A172 (cell line): ENCODE measurements around the gene ESYT3. TPM values are rescaled to one million over a fixed set of nuclear protein-coding genes. Genes with fewer than 3 reads are reported as not detected.
A peak's percentile ranks its signal among the peaks of the same experiment; 100 is the strongest.
"Not testable (repeated sequence)": the region's sequence is repeated elsewhere in the genome, so short reads cannot be mapped to it uniquely, and the experiment has no call there.

Experiments used
- DNase-seq: peaks from one replicate; pipeline ENCODE4 v3.0.0-alpha.2; 2015; ENCODE audit warnings: low spot score
- total RNA-seq: library from RNA; depleted of rRNA; stranded (reverse); fragments of >200 nt; shearing (Covaris generic); gene quantifications from 2 replicates; pipeline ENCODE4 v1.2.3, GENCODE V29; 2014

ESYT3 gene
- total RNA-seq, 1 experiment from 2014 or later, result 0.16 TPM

DNA sequence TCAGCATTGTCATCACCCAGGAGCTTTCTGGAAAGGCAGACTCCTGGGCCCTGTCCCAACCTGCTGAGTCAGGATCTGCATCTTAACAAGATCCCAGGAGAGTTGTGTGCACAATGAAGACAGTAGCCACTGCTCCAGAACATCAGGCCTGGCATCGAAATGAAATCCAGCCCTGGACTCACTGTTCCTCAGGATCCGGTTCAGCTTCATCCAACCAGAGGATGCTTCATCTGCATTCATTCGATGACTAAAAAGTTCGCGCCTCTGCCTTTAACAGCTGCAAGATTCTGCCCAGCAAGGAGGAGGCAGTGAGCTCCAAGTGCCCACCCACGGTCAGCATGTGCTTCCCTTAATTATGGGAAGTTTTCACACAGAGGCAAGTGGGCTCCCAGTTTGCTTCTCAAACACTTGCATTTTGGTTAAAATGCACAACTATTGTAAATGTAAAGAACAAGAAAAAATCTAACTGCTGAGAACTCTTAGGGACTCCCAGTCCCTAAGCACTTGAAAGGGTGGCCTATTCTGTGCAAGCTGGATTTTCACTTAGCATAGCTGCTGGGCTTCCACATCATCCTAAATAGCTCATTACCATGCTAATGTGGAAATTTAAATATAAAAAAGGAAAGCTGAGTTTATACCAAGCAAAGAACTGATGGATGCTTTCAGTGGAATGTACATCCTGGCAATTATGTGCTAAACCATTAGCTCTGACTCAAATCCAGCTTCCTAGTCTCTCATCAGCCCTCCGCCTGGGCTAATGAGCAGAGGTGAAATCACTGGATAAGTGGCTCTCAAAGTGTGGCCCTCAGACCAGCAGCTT, 25.5 kb upstream of the ESYT3 start:
- DNase-seq, result no peak

DNA sequence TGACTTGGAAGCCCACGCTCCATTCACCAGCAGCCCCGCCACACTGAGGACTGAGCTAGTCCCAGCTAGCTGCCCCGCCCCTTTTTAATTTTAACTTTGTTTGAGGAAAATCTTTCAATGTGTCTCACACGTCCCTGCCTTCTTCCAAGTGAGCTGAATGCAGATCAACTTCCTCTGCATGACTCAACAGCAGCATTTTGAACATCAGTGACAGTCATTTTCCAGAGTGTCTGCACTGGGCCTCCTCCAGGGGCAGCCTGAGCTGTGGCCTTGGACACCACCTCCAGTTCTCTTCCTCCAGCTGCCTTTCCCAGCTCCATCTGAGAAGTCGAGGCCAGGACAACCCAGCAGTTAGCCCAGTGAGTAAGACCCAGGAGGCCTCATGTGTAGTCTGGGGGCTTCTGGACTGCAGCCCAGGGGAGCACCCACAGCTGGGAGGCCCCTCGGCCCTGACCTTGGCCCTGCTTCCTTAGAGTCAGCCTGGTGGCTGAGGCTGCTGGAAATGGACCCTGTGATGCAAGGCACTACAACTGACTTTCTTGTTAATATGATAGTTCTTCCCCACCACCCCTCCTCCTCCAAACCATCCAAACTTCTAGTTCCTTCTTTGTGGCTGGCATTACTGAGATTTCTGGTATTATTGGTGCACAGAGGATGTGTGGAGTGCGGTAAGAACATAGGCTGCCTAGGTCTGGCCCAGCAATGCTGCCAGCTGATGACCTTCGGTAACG, 21.4 kb upstream of the ESYT3 start:
- peak; percentile 42 for DNase-seq

- not testable (repeated sequence) for DNase-seq
Measured at GRCh38 chr3:138416236-138416635, 18.2 kb upstream of the ESYT3 start.

DNA sequence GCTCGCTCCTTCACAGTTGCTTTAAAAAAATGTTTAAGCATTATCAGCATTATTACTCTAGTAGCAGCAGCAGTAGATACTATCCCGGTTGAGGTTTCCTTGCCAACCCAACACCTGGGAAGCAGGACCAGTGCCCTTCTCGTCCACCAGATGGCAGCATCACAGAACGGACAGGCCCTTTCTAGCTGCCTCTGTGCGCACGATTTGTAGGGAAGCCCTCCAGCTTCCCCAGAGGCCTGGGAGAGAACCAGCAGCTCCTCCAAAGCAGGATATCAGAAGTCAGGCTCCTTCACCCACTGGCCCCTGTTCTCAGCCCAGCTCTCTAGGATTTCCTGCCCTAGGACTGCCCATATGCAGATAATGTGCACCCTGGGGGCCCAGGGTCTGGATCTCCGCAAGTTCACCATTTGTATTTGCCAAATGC, 16.8 kb upstream of the ESYT3 start:
- peak; percentile 82 for DNase-seq

- no peak for DNase-seq
Measured at GRCh38 chr3:138418601-138419206, 15.7 kb upstream of the ESYT3 start.

- DNase-seq, result no peak
Measured at GRCh38 chr3:138423316-138423715, 11.1 kb upstream of the ESYT3 start.

- no peak for DNase-seq
Measured at GRCh38 chr3:138424323-138424722, 10.1 kb upstream of the ESYT3 start.

- no peak for DNase-seq
Measured at GRCh38 chr3:138426211-138426610, 8.2 kb upstream of the ESYT3 start.

DNA sequence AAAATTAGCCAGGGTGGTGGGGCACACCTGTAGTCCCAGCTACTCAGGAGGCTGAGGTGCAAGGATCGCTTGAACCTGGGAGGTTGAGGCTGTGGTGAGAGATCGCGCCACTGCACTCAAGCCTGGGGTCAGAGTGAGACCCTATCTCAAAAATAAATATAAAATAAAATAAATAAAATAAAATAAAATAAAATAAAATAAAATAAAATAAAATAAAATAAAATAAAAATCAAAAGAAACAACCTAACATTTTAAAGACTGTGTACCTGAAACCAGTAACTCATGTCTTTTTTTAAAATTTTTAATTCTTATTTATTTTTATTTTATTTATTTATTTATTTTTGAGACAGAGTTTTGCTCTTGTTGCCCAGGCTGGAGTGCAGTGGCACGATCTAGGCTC, 7.7 kb upstream of the ESYT3 start:
- DNase-seq, result not testable (repeated sequence)

- DNase-seq, result no peak
Measured at GRCh38 chr3:138429665-138430064, 4.8 kb upstream of the ESYT3 start.

DNA sequence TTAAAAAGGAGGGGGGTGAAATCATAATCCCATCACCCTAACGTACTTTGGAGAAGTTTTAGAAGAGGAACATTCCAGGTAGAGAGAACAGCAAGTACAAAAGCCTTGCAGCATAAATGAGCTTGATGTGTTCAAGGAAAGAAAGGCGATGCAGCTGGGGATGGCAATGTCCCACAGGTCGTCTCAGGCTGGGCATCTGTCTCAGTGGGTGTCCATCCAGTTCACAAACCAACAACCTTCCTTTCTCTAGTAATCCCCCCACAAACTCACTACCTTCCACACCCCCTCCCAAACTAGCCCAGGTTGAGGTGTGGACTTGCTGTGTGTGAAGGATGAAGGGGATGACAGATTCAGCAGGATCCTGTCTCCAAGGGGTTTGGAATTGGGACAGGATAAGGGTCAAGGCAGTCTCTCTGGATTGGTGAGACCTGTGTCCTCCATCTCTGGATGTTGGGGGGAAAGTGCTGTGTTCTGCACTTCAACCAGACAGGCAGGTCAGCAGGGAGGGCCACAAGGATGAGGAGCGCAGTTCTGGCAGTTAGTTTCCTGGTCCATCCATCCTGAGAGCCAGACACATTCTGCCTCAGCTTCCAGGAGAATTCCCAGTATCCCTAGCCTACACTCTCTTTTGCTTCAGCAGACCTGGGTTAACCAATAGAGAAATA, 1.7 kb upstream of the ESYT3 start:
- DNase-seq, result no peak

DNA sequence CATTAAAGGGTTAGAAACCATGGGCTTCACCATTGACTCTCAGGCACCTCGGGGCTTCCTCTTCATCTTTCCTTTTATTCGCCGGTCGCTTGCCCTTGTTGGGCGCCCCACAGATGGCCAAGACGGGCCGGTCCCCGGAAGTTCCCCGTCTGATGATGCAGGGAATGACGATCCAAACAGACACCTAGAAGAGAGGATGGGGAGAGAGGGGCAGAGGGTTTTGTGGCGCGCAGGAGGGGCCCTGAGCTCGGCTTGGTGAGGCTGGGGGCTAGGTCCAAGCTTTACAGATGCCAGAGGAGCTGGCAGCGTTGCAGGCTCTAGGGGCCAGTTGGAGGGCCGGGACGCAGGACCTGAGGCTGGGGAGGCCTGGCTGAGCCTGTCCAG, 532 bp upstream of the ESYT3 start:
- no peak for DNase-seq

DNA sequence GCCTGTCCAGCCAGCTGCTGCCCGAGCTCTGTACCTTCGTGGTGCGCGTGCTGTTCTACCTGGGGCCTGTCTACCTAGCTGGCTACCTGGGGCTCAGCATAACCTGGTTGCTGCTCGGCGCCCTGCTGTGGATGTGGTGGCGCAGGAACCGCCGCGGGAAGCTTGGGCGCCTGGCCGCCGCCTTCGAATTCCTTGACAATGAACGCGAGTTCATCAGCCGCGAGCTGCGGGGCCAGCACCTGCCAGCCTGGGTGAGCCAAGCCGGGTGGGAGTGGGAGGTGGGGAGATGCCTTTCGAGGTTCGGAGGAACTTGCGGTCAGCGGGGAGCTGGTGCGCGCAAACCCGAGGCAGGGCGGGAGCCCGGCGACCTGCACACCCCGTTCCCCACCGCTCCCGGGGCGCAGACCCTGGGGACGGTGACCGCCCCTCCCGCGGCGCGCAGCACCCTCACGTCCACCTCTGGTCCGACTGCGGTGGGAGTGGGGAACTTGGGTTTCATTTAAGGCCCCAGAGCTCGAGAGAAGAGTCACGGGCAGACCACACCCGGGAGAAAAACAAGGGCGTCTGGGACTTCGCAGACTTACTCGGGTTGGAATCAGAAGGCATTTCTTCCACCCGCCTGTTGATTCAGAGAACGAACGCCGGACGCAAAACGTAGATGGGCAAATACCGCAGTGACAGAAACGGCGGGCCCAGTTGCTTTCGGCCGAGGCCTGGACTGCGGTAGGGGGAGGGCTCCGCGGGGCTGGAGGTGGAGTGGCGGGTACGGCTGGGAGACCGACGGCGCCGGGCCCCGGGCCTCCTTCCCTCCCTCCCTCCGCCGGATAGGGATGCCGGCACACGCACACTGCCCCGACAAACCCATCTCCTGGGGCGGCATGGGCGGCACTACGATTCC, 708 bp downstream of the ESYT3 start:
- no peak for DNase-seq

- no peak for DNase-seq
Measured at GRCh38 chr3:138435840-138436239, 1.4 kb downstream of the ESYT3 start.

GRCh38 chr3:138437281-138437680, 2.9 kb downstream of the ESYT3 start:
- DNase-seq, result no peak

GRCh38 chr3:138438896-138439295, 4.5 kb downstream of the ESYT3 start:
- DNase-seq, result no peak

- no peak for DNase-seq
Measured at GRCh38 chr3:138439646-138440045, 5.2 kb downstream of the ESYT3 start.

DNA sequence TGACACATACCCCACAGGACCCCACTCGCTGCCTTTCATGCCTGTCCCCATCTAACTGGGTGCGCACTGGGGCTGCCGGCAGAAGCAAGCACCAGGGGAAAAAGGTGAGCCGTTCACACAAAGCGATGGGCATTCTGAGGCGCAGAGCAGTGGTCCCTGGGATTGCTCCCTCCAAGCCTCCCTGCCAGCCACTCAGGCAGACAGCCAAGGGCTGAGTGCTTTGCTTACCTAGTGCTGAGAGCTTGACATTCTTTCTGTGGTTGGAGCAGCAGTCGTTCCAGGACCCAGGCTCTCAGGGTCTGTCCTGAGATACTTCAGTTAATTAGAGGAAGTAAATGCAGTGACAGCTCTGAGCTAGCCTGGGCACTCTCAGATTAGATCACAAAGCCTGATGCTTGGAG, 5.7 kb downstream of the ESYT3 start:
- DNase-seq, result peak; percentile 28

- DNase-seq, result no peak
Measured at GRCh38 chr3:138440596-138440995, 6.2 kb downstream of the ESYT3 start.

DNA sequence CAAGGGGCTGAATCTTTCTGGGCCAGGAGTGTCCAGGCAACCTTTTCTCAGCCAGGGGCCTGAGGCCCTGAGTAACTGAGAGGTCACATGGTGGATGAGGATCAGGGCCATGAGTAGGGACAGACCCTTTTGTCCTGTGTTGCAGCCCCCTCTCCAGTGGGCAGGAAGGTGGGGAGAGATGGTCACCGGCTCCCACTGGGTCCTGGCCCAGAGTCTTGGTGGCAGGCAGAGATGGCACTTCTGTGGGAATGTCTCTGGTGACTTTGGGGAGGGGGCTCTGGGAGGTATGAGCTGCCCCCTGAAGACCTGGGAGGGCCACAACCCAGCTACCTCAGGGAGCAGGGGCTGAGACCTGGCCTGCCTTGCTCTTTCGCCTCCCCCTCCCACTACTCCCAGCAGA, 6.8 kb downstream of the ESYT3 start:
- no peak for DNase-seq

- peak; percentile 51 for DNase-seq
Measured at GRCh38 chr3:138441742-138442141, 7.3 kb downstream of the ESYT3 start.
